NCI-H1092 treated with DMSO at 0.1 percent for 48 hours (cell line): Measurements from ENCODE around the gene TMEM266.

Source experiments
- DNase-seq: peaks from one replicate; lab custom pipeline; 2025; lab: John Stamatoyannopoulos, UW

The TMEM266 gene

GRCh38 chr15:76070192-76070591 lies 10.4 kb downstream of the TMEM266 start:
- no peak for DNase-seq

- no peak for DNase-seq
Measured at GRCh38 chr15:76070921-76071635, 11.3 kb downstream of the TMEM266 start.

- DNase-seq, result no peak
Measured at GRCh38 chr15:76071806-76072205, 12.0 kb downstream of the TMEM266 start.

- no peak for DNase-seq
Measured at GRCh38 chr15:76073554-76073953, 13.8 kb downstream of the TMEM266 start.

- DNase-seq, result no peak
Measured at GRCh38 chr15:76075046-76075445, 15.3 kb downstream of the TMEM266 start.

- no peak for DNase-seq
Measured at GRCh38 chr15:76078285-76078877, 18.6 kb downstream of the TMEM266 start.

GRCh38 chr15:76084256-76084655 lies 24.5 kb downstream of the TMEM266 start:
- DNase-seq, result no peak

- no peak for DNase-seq
Measured at GRCh38 chr15:76098685-76099084, 38.9 kb downstream of the TMEM266 start.

- no peak for DNase-seq
Measured at GRCh38 chr15:76099388-76099787, 39.6 kb downstream of the TMEM266 start.

- DNase-seq, result no peak
Measured at GRCh38 chr15:76100361-76100760, 40.6 kb downstream of the TMEM266 start.

GRCh38 chr15:76101655-76102054 lies 41.9 kb downstream of the TMEM266 start:
- no peak for DNase-seq

- no peak for DNase-seq
Measured at GRCh38 chr15:76105391-76105790, 45.6 kb downstream of the TMEM266 start.

- no peak for DNase-seq
Measured at GRCh38 chr15:76105911-76106310, 46.1 kb downstream of the TMEM266 start.

- no peak for DNase-seq
Measured at GRCh38 chr15:76107169-76107568, 47.4 kb downstream of the TMEM266 start.

GRCh38 chr15:76108021-76108723 lies 48.4 kb downstream of the TMEM266 start:
- DNase-seq, result no peak

- DNase-seq, result no peak
Measured at GRCh38 chr15:76109046-76109445, 49.3 kb downstream of the TMEM266 start.

- DNase-seq, result no peak
Measured at GRCh38 chr15:76114561-76114960, 54.8 kb downstream of the TMEM266 start.

- DNase-seq, result no peak
Measured at GRCh38 chr15:76116138-76116885, 56.5 kb downstream of the TMEM266 start.

GRCh38 chr15:76117181-76117580 lies 57.4 kb downstream of the TMEM266 start:
- DNase-seq, result no peak

- no peak for DNase-seq
Measured at GRCh38 chr15:76118767-76119166, 59.0 kb downstream of the TMEM266 start.

GRCh38 chr15:76123031-76123430 lies 63.2 kb downstream of the TMEM266 start:
- DNase-seq, result no peak

- DNase-seq, result no peak
Measured at GRCh38 chr15:76127169-76127568, 67.4 kb downstream of the TMEM266 start.

GRCh38 chr15:76127880-76128279 lies 68.1 kb downstream of the TMEM266 start:
- no peak for DNase-seq
